ENCODE measurements around the gene MSANTD7.
A peak's percentile ranks its signal among the peaks of the same experiment; 100 is the strongest.
"Not testable (repeated sequence)": the region's sequence is repeated elsewhere in the genome, so short reads cannot be mapped to it uniquely, and the experiment has no call there.

The MSANTD7 gene

GRCh38 chr10:14838582-14839304 lies 637 bp downstream of the MSANTD7 start:
- no peak for DNase-seq

- DNase-seq: no peak
Observed at GRCh38 chr10:14839305-14839695, 1.2 kb downstream of the MSANTD7 start.

GRCh38 chr10:14840178-14840577 lies 2.1 kb downstream of the MSANTD7 start:
- no peak for DNase-seq

- no peak for DNase-seq
Observed at GRCh38 chr10:14843327-14843988, 5.4 kb downstream of the MSANTD7 start.

GRCh38 chr10:14844948-14845347 lies 6.8 kb downstream of the MSANTD7 start:
- DNase-seq: no peak

GRCh38 chr10:14852236-14852635 lies 14.1 kb downstream of the MSANTD7 start:
- no peak for DNase-seq

- DNase-seq: no peak
Observed at GRCh38 chr10:14855453-14855852, 17.3 kb downstream of the MSANTD7 start.

- DNase-seq: no peak
Observed at GRCh38 chr10:14858338-14858960, 20.3 kb downstream of the MSANTD7 start.

- DNase-seq: no peak
Observed at GRCh38 chr10:14859043-14859442, 20.9 kb downstream of the MSANTD7 start.

- DNase-seq: no peak
Observed at GRCh38 chr10:14859775-14860174, 21.7 kb downstream of the MSANTD7 start.

GRCh38 chr10:14860791-14861190 lies 22.7 kb downstream of the MSANTD7 start:
- no peak for DNase-seq

GRCh38 chr10:14864466-14864865 lies 26.4 kb downstream of the MSANTD7 start:
- DNase-seq: not testable (repeated sequence)

- DNase-seq: not testable (repeated sequence)
Observed at GRCh38 chr10:14864871-14865270, 26.8 kb downstream of the MSANTD7 start.

- no peak for DNase-seq
Observed at GRCh38 chr10:14873090-14873760, 35.1 kb downstream of the MSANTD7 start.

- no peak for DNase-seq
Observed at GRCh38 chr10:14875941-14876340, 37.8 kb downstream of the MSANTD7 start.

GRCh38 chr10:14876764-14877163 lies 38.7 kb downstream of the MSANTD7 start:
- DNase-seq: no peak

GRCh38 chr10:14878266-14879123 lies 40.4 kb downstream of the MSANTD7 start, which contains the start of gene SUV39H2:
Gene SUV39H2, plus strand, starts transcription at chr10:14878866. Its CDS starts 23 bp downstream, at chr10:14878889.
- DNase-seq: peak; percentile 85

- DNase-seq: peak; percentile 24
Observed at GRCh38 chr10:14879124-14879927, 41.2 kb downstream of the MSANTD7 start.

- no peak for DNase-seq
Observed at GRCh38 chr10:14879928-14880193, 41.8 kb downstream of the MSANTD7 start.

GRCh38 chr10:14880229-14880628 lies 42.1 kb downstream of the MSANTD7 start:
- no peak for DNase-seq

GRCh38 chr10:14884082-14884481 lies 46.0 kb downstream of the MSANTD7 start:
- DNase-seq: no peak
